Measurements from ENCODE around the gene NR3C2.

NR3C2 gene

DNA sequence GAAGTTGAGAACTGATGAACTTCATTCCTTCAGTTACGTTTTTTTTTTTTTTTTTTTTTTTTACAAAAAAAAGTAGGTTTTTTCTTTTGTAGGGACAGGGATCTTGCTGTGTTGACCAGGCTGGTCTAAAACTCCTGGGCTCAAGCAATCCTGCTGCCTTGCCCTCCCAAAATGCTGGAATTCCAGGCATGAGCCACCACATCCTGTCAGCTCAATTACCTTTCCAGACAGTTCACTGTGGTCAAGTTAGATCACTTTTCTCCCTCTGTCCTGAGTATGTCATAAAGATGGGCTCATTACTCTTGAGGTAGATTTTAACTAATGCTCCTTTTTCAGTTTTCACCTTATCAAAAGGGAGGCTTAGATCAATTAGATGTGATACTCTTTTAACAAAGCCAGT lies 10.8 kb upstream of the NR3C2 start:
- TF ChIP-seq, protein P1, sequence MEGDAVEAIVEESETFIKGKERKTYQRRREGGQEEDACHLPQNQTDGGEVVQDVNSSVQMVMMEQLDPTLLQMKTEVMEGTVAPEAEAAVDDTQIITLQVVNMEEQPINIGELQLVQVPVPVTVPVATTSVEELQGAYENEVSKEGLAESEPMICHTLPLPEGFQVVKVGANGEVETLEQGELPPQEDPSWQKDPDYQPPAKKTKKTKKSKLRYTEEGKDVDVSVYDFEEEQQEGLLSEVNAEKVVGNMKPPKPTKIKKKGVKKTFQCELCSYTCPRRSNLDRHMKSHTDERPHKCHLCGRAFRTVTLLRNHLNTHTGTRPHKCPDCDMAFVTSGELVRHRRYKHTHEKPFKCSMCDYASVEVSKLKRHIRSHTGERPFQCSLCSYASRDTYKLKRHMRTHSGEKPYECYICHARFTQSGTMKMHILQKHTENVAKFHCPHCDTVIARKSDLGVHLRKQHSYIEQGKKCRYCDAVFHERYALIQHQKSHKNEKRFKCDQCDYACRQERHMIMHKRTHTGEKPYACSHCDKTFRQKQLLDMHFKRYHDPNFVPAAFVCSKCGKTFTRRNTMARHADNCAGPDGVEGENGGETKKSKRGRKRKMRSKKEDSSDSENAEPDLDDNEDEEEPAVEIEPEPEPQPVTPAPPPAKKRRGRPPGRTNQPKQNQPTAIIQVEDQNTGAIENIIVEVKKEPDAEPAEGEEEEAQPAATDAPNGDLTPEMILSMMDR (IDR thresholded peaks at IDR 0.05; ENCODE audit: low read depth, low read length) = no peak
- no peak for DNase-seq (ENCODE audit: extremely low read depth, low read depth)

DNA sequence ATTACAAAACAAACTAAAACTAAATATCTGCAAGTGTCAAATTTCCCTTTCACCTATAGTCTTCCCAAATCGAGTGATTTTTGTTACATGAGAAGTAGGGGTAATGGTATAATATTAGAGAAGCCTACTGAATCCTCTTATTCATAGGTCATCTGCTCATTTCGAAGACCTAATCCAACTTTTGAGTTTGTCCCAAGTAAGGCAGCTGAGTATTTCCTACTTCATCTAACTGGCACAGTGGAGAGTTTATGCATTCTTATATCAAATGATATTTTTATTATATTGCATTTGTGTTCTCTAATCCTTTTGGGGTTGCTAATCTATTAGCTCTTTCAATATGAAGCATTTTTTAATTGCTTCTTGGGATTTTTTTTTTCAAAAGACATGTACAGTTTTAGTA lies 7.7 kb upstream of the NR3C2 start:
- no peak for DNase-seq (ENCODE audit: extremely low read depth, low read depth)
- TF ChIP-seq, protein P1 (IDR thresholded peaks at IDR 0.05; ENCODE audit: low read depth, low read length) = no peak

DNA sequence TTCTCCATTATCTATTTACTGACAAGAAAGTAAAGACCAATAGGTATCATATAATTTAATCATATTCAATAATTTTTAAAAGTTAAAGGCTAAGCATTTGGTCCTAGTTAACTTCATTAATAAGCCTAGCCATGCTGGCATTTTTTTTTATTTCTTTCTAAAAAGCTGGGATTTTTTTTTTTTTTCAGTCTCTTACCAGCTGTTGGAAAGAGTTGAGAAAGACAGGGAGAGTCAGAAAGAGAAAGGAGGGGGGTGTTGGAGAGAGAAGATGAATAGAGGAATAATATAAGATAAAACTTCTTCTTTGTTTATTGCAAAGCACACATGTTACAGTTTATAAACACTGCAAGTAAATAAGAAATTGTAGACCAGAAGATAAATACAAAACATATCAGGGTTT lies 5.9 kb upstream of the NR3C2 start:
- DNase-seq (ENCODE audit: extremely low read depth, low read depth) = no peak
- TF ChIP-seq, protein P1 (IDR thresholded peaks at IDR 0.05; ENCODE audit: low read depth, low read length) = no peak

GRCh38 chr4:148447681-148448080 lies 5.5 kb upstream of the NR3C2 start:
- TF ChIP-seq, protein P1 (IDR thresholded peaks at IDR 0.05; ENCODE audit: low read depth, low read length) = no peak
- DNase-seq (ENCODE audit: extremely low read depth, low read depth) = no peak

DNA sequence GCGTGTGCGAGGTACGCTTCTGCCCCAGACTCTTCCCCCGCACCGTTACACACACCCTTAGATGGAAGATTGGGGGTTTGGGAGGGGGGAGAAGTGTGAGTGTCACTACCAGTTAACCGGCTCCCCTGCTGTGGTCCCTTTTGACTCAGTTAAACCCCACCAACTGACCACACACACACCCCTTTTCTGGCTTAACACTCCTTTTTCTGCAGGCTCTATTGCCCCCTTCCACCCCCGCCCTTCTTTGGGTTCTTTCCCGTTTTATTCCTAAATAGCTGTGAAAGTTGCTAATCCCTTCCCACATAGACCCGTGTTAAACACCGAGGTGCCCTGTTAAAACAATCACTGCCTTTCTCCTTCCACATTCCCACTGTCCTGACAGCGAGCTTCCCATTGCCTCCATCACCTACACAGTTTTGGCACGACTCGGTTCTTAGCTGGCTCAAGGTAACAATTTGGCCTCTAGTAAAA lies 3.7 kb upstream of the NR3C2 start:
- DNase-seq (ENCODE audit: extremely low read depth, low read depth) = no peak
- TF ChIP-seq, protein P1 (IDR thresholded peaks at IDR 0.05; ENCODE audit: low read depth, low read length) = no peak

- TF ChIP-seq, protein P1 (IDR thresholded peaks at IDR 0.05; ENCODE audit: low read depth, low read length) = no peak
- DNase-seq (ENCODE audit: extremely low read depth, low read depth) = no peak
These were observed 3.1 kb upstream of the NR3C2 start for GRCh38 chr4:148445071-148445859.

DNA sequence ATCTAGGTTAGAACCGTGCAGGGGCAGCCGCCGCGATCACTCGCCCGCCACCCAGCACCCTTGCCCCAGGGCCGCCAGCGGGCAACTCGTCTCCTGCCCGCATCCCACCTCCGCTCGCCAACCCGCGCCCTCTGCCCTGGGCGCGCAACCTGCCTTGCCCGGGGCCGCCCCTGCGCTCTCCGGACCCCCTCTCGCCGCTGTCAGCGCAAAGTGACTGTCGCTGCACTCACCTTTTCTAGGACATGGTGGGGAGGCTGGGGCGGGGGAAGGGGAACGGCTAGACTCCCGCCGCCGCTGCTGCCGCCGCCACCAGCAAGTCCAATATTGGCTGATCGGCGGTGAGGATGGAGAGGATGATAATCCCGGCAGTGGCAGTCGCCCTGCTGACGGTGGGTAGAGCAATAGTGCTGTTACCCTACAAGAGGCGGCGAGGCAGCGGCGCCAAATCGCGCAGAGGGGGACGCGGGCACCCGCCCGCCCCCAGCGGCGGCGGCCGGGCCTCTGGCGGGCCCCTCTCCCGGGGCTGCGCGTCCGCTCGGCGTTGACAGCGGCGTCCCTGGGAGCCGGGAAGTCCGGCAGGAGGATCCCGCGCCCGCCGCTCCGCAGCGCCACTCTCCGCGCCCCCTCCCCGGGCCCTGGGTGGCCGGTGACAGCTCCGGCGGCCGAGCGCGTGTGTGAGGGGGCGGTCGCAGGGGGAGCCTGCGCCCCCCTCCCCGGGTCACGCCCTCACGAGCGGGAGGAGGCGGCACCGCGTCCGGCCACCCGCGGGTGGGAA lies 2.3 kb upstream of the NR3C2 start:
- no peak for DNase-seq (ENCODE audit: extremely low read depth, low read depth)
- TF ChIP-seq, protein P1 (IDR thresholded peaks at IDR 0.05; ENCODE audit: low read depth, low read length) = no peak
